Coronary artery (tissue), 2 donors: ENCODE data around the gene TPCN1.

Experiments used
- DNase-seq: peaks from one replicate; pipeline ENCODE4 v3.0.0-alpha.2; 2017; ENCODE audit warnings: low spot score
- H3K27ac ChIP-seq, 2 donors: fragments of 200-600 bp; sonication (generic); one replicate each; pipeline ENCODE4 v1.5.1; 2016 to 2019
- H3K4me3 ChIP-seq: fragments of 200-600 bp; sonication (generic); 2 replicates; pipeline ENCODE4 v1.5.1; 2016; ENCODE audit warnings: mild to moderate bottlenecking, moderate library complexity
- TF ChIP-seq, protein P1 (sequence below): fragments of 200-600 bp; sonication (generic); IDR thresholded peaks from one replicate; pipeline ENCODE4 v1.5.1; 2019; ENCODE audit warnings: antibody characterized with exemption

Gene TPCN1

GRCh38 chr12:113346353-113346752 is 125.1 kb downstream of the TPCN1 start:
- DNase-seq = no peak
- TF ChIP-seq, protein P1, sequence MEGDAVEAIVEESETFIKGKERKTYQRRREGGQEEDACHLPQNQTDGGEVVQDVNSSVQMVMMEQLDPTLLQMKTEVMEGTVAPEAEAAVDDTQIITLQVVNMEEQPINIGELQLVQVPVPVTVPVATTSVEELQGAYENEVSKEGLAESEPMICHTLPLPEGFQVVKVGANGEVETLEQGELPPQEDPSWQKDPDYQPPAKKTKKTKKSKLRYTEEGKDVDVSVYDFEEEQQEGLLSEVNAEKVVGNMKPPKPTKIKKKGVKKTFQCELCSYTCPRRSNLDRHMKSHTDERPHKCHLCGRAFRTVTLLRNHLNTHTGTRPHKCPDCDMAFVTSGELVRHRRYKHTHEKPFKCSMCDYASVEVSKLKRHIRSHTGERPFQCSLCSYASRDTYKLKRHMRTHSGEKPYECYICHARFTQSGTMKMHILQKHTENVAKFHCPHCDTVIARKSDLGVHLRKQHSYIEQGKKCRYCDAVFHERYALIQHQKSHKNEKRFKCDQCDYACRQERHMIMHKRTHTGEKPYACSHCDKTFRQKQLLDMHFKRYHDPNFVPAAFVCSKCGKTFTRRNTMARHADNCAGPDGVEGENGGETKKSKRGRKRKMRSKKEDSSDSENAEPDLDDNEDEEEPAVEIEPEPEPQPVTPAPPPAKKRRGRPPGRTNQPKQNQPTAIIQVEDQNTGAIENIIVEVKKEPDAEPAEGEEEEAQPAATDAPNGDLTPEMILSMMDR = no peak
- H3K27ac ChIP-seq = no peak overlapping the region
- H3K4me3 ChIP-seq = no peak overlapping the region

DNA sequence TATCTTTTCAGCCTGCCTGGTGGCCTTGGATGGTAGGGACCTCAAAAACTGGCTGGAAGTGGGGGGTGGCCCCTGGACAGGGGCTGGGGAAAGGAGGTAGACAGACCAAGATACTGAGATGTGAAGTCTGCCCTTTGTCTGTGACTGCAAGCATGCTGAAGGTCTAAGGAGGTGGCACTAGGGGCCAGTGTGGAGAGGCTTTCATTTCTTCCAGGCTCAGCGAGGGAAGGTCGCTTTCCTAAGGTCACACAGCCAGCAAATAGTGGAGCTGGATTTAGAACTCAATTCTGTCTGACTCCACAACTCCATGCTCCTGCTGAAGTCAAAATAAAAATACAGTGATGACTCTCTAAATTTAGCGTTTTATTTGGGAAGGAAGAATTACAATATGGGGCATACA is 125.8 kb downstream of the TPCN1 start:
- TF ChIP-seq, protein P1 = no peak
- Histone ChIP-seq H3K4me3 (no peak overlapping the region), H3K27ac (no peak overlapping the region)
- no peak for DNase-seq

DNA sequence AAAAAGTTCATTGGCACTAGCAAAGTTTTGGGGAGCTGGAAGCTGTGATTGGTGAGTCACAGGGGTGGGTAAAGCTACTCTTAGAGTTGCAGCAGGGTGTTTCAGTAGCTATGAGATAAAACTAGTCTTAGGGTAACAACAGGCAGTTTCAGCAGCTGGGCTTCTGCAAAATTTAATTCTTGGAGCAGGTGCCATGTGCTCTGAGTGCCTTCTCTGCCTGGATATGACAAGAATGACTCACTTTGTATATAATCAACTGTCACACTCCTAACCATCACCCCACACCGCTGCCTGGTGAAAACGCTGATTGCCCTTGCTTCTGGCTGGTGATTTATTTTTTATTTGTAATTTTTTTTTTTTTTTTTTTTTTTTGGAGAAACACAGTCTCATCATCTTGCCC is 126.6 kb downstream of the TPCN1 start:
- Histone ChIP-seq H3K27ac (no peak overlapping the region), H3K4me3 (no peak overlapping the region)
- no peak for DNase-seq
- TF ChIP-seq, protein P1 = no peak
